Spleen (tissue), 7 donors: Measurements from ENCODE around the gene MYEOV.

Experiments
- CTCF ChIP-seq, 11 experiments: fragments of 200-600 bp in 7 of 11; fragments of 450-650 bp in 4 of 11; sonication (generic) in 4 of 11; IDR thresholded peaks in 8 of 11; conservative IDR thresholded peaks in 3 of 11; 1 replicate in 7 of 11; 2 replicates in 4 of 11; pipeline versions ENCODE4 v1.4.0 to v1.8.0; 2016 to 2021; ENCODE audit warnings: antibody characterized with exemption in 11 of 11, inconsistent platforms in 4 of 11, mild to moderate bottlenecking in 1 of 11
- POLR2A ChIP-seq, 3 donors: fragments of 450-650 bp; IDR thresholded peaks; one replicate each; pipeline ENCODE4 v1.5.1; 2017; ENCODE audit warnings: antibody characterized with exemption in 3 of 3, mild to moderate bottlenecking in 1 of 3
- POLR2AphosphoS5 ChIP-seq, 3 donors: sonication (generic); formaldehyde crosslinking; IDR thresholded peaks; one replicate each; pipeline ENCODE4 v1.5.1; 2017; ENCODE audit warnings: antibody characterized with exemption in 3 of 3
- donor health status: DM: no; HTN: no; CAD: no; lungs with moderate emphysema.
- donor health status: DM: no; HTN: no; CAD: no.
- donor health status: DM: no; HTN: no; CAD: no.

- TF ChIP-seq CTCF (IDR thresholded peaks at IDR 0.05 in 8 of 11, conservative IDR thresholded peaks at IDR 0.05 in 3 of 11) = no peak
- TF ChIP-seq POLR2A (IDR thresholded peaks at IDR 0.05) = no peak
- TF ChIP-seq POLR2AphosphoS5 (IDR thresholded peaks at IDR 0.05) = no peak
Measured at GRCh38 chr11:69303427-69303826, 9.5 kb downstream of the MYEOV start.
